NCI-H2227 treated with DMSO at 0.1 percent for 48 hours (cell line): Measurements from ENCODE around the gene RASGRP4.
"Not testable (repeated sequence)": the region's sequence is repeated elsewhere in the genome, so short reads cannot be mapped to it uniquely, and the experiment has no call there.

Experiments used
- DNase-seq: peaks from one replicate; lab custom pipeline; 2025; lab: John Stamatoyannopoulos, UW

RASGRP4 gene

GRCh38 chr19:38371081-38371480 is 54.9 kb downstream of the RASGRP4 start:
- DNase-seq = no peak

- DNase-seq = no peak
Observed at GRCh38 chr19:38370299-38370698, 55.7 kb downstream of the RASGRP4 start.

- no peak for DNase-seq
Observed at GRCh38 chr19:38369584-38369983, 56.4 kb downstream of the RASGRP4 start.

GRCh38 chr19:38367041-38367440 is 59.0 kb downstream of the RASGRP4 start:
- DNase-seq = no peak

- not testable (repeated sequence) for DNase-seq
Observed at GRCh38 chr19:38362946-38363688, 62.9 kb downstream of the RASGRP4 start.

- DNase-seq = peak; percentile 100
Observed at GRCh38 chr19:38362076-38362945, 63.7 kb downstream of the RASGRP4 start.

- peak; percentile 100 for DNase-seq
Observed at GRCh38 chr19:38361633-38362075, 64.4 kb downstream of the RASGRP4 start.

GRCh38 chr19:38360839-38361631 is 65.0 kb downstream of the RASGRP4 start:
- no peak for DNase-seq

GRCh38 chr19:38360351-38360750 is 65.7 kb downstream of the RASGRP4 start:
- DNase-seq = no peak

- DNase-seq = no peak
Observed at GRCh38 chr19:38359242-38360021, 66.6 kb downstream of the RASGRP4 start.
